ENCODE results near the gene LDB3.

DNA sequence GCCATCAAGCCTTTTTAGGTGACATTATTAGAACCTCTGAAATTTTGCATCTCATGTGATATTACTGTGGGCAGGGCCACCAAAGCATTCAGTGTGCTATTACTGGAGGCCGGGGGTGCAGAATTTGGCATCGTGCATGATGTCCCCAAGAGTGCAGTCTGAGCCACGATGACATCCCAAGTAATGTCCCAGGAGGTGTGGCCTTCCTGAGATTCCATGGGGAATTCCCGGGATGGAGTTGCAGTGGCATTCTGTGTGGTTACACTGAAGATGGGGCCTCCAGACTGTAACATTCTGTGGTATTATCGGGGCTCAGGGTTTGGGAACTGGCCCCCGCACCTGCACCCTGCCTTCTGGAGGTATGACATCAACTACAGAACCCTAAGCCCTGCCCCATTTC, 9.1 kb downstream of the LDB3 start:
- TF ChIP-seq POLR2A (IDR thresholded peaks at IDR 0.05), result no peak
- TF ChIP-seq, protein P1, sequence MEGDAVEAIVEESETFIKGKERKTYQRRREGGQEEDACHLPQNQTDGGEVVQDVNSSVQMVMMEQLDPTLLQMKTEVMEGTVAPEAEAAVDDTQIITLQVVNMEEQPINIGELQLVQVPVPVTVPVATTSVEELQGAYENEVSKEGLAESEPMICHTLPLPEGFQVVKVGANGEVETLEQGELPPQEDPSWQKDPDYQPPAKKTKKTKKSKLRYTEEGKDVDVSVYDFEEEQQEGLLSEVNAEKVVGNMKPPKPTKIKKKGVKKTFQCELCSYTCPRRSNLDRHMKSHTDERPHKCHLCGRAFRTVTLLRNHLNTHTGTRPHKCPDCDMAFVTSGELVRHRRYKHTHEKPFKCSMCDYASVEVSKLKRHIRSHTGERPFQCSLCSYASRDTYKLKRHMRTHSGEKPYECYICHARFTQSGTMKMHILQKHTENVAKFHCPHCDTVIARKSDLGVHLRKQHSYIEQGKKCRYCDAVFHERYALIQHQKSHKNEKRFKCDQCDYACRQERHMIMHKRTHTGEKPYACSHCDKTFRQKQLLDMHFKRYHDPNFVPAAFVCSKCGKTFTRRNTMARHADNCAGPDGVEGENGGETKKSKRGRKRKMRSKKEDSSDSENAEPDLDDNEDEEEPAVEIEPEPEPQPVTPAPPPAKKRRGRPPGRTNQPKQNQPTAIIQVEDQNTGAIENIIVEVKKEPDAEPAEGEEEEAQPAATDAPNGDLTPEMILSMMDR (IDR thresholded peaks at IDR 0.05), result no peak
